AG08396 (cell line): ENCODE data around the gene ITGAL.
"Not testable (repeated sequence)": the region's sequence is repeated elsewhere in the genome, so short reads cannot be mapped to it uniquely, and the experiment has no call there.

Experiments used
- DNase-seq: peaks from one replicate; pipeline ENCODE4 v3.0.0; 2012; ENCODE audit warnings: low spot score, mixed read lengths

Gene ITGAL

DNA sequence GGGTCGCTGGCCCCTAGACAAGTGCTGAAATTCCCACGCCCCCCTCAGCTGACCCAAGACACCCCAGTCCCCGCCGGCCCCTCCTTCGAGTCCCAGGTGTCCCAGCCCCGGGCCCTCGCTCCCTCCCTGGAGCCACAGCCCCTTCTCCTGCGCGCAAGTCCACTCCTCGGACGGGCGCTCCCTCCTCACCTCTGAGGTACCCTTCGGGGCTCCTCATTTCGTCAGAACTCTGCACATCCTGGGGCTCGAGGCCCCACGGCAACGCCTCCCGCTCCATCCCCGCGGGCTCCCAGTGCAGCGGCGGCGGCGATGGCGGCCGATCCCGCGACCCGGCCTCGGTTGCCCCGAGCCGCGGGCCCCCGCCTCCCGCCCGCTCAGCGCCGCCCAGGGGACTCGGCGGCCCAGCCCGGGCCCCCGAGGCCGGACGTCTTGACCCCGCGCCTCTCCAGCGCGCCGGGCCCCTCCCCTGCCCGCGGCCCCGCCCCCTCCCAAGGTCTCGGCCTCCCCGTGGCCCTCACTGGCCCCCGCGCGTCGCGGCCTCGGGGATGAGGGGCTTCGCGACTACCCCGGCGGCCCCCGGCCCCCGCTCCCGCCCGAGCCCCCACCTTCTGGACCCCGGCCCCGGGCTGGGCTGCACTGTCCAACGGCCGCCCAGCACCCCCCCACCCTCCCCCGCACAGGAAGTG lies 53.7 kb downstream of the ITGAL start, which contains the start of gene ZNF768:
Gene ZNF768 (minus strand): TSS at position 430 of the 686 bp plus-strand sequence. CDS start 153 bp downstream, at position 277.
- DNase-seq: peak; percentile 80

DNA sequence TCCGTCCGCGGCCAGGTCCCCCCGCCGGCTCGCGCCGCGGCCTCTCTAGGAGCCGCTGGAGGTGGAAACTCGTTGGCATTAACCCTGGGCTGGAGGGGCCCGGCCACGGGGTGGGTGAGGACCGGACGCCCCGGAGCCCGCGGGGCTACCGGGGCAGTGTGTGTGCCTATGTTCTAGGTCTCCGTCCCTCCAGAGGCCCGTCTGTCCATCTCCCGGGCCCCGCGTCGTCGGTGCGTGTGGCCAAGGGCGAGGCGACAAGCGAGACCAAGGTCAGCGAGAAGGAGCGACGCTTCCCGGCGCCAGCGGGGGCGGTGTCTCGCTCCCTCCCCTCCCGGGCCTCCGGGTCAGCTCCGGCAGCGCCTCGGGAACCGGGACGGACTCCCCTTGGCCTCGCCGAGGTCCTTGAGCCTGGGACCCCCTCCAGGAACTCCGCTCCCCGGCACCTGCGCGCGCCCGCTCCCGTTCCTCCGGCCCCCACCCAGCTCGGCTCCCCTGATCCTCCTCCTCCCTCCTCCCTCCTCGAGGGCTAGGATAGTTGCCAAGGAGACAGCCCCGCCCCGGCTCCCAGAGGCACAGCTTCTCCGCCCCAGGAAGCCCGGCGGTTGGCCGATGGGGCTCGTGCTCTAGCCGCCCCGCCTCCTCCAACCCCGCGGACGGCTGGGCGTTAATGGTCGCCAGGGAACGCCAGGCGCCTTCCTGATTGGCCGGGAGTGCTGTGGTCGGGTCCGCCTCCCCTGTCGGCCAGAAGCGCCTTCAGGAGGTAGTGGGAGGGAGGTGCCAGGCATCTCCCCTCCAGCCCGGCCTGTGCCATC lies 54.5 kb downstream of the ITGAL start:
- peak; percentile 99 for DNase-seq

DNA sequence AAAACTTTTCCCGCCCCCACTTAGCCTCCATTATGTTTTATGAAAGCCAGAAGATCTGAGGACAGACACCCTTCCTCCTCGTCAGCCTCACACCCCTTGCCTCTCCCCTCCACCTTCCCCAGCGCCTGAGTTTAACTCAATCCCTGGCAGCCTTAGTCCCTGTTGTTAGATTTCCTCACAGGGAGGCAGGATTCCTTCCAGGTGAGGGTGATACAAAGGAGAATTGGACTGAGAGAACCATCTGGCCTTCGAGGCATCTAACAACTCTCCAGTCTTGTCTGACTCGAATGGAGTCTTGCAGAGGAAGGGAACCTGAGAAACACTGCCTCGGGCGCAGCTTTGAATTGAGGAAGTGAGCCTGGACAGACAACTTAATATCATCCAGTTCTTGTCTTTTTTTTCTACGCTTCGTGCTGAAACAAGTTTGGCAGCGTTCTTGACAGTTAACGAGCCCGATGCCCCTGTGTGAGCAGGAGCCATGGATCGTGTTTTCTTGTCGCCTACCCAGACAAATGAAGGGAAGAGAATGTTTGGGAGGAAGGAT lies 55.2 kb downstream of the ITGAL start:
- no peak for DNase-seq

DNA sequence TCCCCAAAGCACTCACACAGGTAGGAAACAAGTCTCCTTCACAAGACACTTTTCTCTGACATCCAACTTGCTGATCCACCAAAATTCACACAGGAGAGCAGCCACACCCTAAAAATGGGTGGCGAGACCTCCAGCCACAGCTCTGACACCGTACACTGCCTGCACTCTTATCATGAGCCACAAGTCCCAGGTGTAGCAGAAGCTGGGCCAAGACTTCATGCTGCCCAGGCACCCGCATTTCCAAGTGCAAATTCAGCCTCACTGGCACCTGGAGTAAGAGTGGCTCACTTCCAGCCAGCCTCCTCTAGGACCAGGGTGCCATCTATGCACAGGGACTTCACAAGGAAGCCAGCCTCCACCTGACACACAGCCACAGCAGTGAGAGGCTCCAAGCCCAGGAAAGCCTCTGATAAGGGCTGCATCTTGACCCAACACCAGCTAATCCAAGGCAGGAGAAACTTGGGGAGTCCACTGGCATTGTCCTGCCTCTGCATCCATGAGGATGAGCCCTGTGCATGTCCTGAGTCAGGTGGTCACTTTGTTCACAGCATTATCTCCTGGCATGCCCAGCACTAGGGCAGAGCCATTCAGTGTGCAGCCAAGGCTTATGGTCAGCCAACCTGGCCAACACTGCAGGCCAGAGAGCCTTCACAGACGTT lies 56.4 kb downstream of the ITGAL start:
- no peak for DNase-seq

DNA sequence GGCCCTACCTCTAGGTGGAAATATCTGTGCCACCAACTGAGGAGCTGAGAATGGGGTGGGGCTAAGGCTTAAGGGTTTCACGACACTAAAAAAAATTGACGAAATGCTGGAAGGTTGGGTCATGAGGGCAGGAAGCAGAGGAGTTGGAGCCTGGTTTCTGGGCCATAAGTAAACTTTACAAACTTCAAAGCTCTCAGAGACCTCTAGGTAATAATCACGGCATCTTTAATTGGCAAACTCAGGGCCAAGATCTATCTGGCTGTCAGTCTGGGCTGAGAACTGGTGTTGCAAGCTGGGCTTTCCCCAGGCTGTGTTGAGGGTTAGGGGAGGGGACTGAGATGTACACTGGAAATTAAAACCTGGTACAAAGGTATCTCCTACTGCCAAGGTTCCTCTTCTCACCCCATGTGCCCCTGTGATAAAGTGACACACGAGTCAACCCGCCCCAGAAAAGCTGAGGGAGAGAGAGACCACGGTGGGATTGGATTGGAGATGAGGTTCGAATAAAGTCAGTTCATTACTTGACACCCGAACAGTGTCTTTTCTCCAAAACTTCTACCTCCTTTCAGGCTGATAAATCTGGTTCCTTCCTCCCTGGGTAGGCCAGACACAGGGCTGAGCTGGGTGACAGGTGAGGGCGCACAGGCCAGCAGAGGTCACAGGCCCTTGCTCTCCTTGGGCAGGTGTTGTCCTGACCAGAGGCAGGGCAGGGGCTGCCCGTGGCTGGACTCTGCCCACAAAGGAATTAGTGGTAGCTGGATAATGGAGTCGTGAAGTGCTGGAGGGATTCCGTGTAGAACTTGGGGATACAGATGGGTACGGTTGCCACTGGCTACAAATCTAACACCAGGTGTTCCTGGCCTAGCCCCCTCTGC lies 57.9 kb downstream of the ITGAL start:
- DNase-seq: no peak

DNA sequence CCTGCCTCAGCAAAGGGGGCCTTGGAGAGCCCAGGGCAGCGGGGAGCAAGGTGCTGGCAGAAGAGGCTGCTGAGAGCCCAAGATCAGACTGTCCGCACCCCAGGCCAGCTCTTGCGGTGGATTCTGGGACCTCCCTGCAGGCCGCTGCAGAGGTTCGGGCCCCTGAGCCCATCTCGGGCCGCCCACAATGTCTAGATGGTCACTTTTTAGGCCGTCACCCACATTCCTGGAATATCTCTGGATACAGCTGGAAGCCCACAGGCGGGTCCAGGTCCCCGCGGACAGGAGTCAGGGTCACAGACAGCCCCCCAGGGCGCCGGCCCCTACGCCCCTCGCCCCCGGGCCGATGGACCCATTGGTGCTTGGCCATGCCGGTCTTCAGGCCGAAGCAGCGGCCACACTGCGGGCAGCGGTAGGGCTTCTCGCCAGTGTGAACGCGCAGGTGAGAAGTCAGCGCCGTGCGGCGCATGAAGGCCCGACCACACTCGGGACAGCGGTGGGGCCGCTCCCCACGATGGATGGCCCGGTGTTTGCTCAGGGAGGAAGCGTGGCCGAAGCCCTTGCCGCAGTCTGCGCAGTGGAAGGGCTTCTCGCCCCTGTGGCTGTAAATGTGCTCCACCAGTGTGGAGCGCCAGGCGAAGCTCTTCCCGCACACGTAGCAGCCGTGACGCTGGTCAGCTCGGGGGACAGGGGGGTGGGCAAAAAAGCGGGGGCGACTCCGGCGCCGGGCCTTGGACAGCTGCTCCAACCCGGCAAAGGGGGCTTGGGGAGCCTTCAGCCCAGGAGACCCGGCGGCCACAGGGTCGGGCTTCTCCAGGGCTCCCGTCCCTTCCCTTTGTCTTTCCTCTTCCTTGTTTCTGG lies 60.0 kb downstream of the ITGAL start:
- no peak for DNase-seq

DNA sequence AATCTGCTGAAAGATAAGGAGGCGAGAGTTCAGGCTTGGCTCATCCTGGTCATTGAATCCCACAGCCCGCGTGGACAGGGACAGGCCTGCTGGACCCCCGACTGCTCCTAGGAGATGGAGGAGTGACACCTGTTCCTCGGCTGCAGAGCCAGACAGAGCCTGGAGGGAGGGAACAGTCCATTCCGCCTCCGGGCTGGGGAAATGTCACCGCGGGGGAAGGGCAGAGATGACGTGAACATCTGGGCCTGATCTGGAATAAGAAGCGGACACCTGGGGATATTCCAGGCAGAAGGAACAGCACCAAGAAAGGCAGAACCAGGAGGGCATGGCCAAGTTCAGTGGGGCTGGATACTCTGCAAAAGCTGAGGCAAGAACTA lies 60.6 kb downstream of the ITGAL start:
- DNase-seq: no peak

DNA sequence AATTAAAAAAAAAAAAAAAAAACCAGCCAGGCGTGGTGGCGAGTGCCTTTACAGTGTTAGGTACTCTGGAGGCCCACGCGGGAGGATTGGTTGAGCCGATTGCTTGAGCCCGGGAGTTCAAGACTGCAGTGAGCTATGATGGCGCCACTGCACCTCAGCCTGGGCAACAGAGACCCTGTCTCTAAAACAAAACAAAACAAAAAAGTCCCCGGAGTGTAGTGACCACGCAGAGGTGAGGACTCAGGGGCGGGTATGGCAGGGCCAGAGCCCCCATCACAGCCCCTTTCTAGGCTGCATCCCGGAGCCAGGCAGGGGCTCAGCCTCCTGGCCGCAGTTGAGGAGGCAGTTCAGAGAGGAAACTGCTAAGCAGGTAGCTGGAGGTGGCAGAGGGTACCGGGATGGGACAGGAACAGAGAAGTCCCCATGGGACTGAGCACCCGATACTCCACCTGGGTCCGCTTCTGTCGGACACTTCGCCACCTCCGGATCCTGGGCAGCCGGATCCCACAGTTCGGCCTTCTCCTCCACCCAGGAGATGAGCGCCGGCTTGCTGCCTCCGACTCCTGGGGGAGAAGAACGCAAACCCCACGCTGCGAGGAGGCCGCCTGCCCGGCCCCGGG lies 61.3 kb downstream of the ITGAL start:
- DNase-seq: peak; percentile 41

DNA sequence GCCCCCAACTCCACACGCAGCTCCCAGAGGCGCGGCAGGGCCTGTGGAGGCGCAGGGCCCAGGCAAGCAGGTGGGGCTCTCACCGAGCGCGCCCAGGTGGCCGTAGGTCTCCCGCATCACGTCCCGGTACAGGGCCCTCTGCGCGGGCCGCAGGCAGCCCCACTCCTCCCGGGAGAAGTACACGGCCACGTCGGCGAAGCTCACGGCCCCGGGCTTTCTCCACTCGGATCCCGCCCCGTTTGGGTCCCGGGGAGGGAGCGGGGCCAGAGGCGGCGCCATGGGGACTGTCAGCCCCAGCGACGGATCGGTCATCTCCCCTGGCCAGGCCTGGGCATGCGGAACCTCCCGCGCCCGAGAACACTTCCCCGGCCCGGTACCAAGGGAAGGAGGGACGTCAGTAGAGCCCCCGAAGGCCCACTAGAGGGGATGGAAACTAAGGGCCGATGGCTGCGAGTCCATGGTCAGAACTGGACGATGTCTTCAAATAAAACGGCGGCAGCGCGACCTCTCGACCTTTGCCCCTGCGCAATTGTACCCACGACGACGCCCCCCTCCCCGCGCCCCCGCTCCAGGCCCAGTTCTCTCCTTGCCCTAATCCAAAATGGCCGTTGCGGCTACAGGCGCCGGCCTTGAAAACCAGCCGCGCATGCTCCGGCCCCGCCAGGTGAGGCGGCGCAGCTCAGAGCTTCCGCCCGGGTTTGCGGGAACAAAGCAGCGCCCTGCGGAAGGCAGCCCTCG lies 62.0 kb downstream of the ITGAL start, which contains the start of gene ZNF747:
Gene ZNF747 (minus strand): TSS at position 491 of the 738 bp plus-strand sequence. CDS start 179 bp downstream, at position 312.
- peak; percentile 90 for DNase-seq

DNA sequence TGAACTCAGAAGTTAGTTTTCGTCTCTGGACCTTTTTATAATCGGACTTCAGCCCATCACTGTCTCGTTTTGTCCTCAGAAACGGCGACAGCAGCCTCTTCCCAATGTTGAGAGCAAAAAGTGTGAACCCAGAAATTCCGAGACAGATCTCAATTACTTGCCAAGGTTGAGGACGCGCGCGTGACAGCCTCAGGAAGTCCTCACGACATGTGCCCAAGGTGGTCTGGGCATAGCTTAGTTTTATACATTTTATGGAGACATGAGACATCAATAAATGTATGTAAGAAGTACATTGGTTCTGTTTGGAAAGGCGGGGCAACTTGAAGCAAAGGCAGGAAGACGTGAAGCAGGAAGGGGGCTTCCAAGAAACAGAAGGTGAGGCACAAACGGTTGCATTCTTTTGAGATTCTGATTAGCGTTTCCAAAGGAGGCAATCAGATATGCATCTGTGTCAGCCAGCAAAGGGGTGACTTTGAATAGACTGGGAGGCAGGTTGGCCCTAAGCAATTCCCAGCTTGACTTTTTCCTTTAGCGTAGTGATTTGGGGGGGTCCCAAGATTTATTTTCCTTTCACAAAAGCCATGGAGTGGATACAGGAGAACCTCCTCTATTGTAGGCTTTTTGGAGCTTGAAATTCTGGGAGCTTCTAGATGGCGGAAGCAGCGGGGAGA lies 62.7 kb downstream of the ITGAL start:
- no peak for DNase-seq

DNA sequence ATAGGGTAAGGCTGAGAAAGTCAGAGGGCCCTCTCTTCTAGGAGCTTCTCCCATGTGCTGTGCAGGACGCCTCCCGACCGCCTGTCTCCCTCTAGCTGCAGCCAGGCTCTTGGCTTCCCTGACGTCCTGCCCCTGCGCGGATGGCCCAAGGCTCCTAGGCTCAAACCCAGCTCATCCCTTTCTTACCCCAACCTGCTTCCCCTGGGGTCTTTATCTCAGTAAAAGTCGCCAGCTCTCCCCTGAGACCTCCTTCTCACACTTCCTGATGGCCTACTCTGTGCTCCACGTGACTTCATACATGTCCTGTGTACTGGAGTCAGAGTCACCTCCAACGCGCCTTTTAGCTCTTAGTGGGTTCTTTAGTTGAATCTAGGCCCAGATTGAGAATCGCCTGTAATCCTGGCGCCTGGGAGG lies 63.2 kb downstream of the ITGAL start:
- peak; percentile 68 for DNase-seq

DNA sequence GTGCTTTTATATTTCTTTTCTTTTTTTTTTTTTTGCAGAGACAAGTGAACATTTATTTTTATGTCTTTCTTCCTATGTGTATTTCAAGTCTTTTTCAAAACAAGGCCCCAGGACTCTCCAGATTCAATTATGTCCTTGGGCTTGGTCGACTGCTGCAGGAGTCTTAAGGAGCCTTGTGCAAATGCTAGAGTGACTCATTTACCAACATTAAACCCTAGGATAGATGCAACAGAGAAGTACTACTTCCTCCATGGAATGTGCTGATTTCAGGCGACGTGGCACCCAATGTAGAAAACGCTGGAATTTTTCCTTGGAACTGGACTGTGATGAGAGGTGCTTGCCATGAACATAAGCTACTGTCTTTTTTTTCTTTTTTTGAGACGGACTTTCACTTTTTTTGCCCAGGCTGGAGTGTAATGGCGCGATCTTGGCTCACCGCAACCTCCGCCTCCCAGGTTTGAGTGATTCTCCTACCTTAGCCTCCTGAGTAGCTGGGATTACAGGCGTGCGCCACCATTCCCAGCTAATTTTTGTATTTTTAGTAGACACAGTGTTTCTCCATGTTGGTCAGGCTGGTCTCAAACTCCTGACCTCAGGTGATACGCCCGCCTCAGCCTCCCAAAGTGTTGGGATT lies 64.0 kb downstream of the ITGAL start:
- not testable (repeated sequence) for DNase-seq

DNA sequence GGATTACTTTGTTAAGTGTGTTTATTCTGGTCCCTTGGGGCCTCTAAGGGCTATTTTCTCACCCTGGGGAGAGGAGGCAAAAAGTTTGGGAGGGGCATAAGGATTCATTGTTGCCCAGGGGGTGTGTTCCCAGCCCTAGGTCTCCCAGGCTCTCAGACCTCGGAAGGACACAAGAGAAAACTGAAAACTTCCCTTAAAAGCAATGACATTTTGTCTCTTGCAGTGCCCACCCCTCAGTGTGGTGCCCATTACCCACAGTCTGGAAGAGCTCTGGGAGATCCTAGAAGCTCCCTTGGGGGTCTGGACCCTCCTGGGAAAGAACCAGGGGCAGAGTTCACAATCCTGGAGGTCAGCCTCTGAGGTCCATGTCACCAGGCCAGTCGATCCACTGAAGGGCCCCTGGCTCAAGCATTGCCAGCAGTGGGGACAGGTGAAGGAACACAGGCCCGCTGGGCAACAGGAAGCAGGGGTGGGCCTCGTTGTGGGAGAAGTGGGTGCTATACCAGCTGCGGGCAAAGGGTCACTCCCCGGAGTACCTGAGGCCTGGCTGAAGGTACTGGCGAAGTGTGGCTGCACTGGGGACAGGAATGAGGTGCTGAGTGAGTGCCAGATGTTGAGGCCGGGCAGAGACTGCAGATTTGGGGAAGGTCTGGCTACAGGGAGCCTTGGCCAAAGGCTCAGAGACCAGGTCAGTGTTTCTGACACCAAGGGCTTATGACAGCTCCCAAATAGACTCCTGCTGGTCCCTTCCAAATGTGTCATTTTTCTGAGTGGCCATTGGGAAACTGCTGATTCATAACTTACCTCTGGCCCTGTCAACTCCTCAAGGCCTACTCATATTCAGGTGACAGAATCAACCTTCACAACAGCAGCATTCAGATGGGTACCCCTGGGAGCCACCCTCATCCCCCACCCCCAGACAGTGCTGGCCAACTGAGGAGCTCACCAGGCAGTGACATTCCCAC lies 66.7 kb downstream of the ITGAL start:
- DNase-seq: no peak

DNA sequence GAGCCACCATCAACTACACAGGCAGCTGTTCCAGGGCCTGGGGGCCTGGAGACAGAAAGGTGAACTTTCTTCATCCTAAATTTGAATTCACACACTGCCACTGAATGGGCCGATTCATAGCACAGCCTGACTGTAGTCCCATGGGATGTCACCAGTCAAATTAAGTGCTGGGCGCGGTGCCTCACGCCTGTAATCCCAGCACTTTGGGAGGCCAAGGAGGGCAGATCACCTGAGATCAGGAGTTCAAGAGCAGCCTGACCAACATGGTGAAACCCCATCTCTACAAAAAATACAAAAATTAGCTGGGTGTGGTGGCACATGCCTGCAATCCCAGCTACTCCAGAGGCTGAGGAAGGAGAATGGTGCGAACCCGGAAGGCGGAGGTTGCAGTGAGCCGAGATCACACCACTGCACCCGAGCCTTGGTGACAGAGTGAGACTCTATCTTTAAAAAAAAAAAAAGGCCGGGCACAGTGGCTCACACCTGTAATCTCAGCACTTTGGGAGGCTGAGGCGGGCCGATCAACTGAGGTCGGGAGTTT lies 67.5 kb downstream of the ITGAL start:
- DNase-seq: not testable (repeated sequence)

DNA sequence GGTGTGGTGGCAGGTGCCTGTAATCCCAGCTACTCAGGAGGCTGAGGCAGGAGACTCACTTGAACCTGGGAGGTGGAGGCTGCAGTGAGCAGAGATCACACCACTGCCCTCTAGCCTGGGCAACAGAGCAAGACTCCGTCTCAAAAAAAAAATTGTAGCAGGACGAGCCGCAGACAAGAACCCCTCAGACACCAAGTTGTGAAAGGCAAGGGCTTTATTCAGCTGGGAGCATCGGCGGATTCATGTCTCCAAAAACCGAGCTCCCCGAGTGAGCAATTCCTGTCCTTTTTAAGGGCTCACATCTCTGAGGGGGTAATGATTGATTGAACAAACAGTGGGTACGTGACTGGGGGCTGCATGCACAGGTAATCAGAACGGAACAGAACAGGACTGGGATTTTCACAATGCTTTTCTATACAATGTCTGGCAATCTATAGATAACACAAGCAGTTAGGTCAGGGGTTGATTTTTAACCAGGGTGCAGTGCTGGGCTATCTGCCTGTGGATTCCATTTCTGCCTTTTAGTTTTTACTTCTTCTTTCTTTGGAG lies 68.4 kb downstream of the ITGAL start:
- DNase-seq: not testable (repeated sequence)
